WI38 (cell line): ENCODE measurements around the gene IL11RA.

Experiments
- H3K4me3 ChIP-seq: 2 replicates; pipeline ENCODE4 v1.5.1; 2011; ENCODE audit warnings: low read depth, mild to moderate bottlenecking, control low read depth, low read length
- TF ChIP-seq, protein P1 (sequence below): IDR thresholded peaks from 2 replicates; pipeline ENCODE4 v1.5.1; 2012; ENCODE audit warnings: low read depth, mild to moderate bottlenecking, control low read depth, low read length

IL11RA gene

GRCh38 chr9:34624475-34625185 is 27.4 kb upstream of the IL11RA start:
- TF ChIP-seq, protein P1, sequence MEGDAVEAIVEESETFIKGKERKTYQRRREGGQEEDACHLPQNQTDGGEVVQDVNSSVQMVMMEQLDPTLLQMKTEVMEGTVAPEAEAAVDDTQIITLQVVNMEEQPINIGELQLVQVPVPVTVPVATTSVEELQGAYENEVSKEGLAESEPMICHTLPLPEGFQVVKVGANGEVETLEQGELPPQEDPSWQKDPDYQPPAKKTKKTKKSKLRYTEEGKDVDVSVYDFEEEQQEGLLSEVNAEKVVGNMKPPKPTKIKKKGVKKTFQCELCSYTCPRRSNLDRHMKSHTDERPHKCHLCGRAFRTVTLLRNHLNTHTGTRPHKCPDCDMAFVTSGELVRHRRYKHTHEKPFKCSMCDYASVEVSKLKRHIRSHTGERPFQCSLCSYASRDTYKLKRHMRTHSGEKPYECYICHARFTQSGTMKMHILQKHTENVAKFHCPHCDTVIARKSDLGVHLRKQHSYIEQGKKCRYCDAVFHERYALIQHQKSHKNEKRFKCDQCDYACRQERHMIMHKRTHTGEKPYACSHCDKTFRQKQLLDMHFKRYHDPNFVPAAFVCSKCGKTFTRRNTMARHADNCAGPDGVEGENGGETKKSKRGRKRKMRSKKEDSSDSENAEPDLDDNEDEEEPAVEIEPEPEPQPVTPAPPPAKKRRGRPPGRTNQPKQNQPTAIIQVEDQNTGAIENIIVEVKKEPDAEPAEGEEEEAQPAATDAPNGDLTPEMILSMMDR = no peak
- no peak overlapping the region for H3K4me3 ChIP-seq

- H3K4me3 ChIP-seq = no peak overlapping the region
- TF ChIP-seq, protein P1 = no peak
Observed at GRCh38 chr9:34625186-34625486, 26.8 kb upstream of the IL11RA start.

DNA sequence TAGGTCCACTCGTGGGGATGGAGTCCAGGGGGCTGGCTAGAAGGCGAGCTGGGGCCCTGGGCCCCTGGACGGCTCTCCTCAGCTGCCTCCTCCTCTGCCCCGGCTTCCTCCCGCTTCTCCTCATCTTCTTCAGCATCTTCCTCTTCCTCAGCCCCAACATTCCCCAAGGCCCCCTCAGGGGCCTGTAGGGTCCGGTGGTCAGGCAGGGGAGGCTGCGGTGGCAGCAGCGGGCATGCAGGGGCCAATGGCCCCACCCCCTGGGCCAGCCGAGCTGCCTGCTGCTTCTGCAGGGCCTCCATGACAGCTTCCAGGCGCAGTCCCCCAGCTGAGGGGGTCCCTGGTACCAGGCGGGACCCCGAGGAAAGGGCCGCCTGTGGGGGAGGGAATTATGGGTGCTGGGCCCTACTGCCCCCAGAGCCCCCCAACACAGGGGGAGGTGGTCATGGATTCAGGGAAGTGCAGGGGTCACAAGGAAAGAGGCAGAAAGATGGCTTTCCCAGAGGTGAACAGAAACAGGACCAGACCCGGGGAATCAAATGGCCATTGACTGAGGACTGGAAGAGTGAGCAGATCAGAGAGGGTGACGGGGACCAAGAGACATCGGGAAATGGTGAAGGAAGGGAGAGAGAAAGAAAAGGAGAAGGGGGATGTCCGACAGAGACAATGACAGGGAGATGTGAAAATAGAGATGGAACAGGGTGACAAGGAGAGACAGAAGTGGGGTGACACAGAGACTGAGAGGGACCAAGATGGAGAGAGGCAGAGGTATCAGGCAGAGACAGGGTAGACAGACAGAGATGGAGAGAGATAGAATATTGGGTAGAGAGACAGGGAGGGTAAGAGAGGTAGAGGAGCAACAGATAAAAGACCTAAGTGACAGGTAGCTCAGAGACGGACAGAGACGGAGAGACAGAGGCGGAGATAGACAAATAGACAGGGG is 24.0 kb upstream of the IL11RA start:
- no peak overlapping the region for H3K4me3 ChIP-seq
- TF ChIP-seq, protein P1 = no peak

DNA sequence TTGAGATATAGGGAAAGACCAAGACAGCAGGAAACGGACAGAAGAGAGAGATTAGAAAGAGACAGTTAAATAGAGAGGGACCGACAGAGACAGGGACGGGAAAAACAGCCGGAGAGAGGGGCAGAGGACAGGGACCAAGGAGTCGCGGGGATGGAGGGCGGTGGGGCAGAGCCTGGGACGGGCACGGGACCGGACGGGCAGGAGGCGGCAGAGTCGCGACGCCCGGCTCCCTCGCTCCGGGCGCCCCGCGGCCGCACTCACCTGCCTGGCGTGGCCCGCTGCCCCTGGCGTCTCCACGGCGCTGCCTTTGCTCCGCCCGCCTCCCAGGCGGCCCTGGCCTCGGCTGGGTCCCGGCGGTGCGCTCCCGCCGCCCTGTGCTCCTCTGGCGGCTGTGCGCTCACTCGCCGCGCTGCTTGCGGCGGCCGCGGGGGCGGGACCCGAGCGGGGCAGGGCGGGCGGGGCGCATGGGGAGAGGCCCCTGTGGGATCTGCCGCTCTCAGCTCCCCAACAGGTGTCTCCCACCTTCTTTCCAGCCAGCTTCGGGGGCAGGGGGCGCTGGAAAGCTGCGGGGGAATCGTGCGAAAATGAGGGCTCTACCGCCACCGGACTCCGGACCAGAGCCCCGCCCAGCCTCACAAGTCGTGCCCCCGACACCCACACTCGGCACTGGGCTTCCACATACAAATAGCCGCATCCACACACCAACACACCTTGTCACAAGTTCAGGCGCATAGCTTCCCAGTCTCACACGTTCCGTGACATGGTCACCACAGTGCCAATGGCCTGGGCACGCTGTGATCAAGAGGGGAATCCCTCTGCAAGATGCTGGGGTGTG is 23.1 kb upstream of the IL11RA start, which contains the start of gene ARID3C:
Gene ARID3C (minus strand): TSS at position 411 of the 835 bp plus-strand sequence. CDS start 1,052 bp downstream, outside the sequence.
- TF ChIP-seq, protein P1 = no peak
- peak within 1 kb of the TSS; percentile 29; the same call in 1 of the 2 replicates for H3K4me3 ChIP-seq

- no peak overlapping the region for H3K4me3 ChIP-seq
- TF ChIP-seq, protein P1 = no peak
Observed at GRCh38 chr9:34629491-34629808, 22.5 kb upstream of the IL11RA start.

DNA sequence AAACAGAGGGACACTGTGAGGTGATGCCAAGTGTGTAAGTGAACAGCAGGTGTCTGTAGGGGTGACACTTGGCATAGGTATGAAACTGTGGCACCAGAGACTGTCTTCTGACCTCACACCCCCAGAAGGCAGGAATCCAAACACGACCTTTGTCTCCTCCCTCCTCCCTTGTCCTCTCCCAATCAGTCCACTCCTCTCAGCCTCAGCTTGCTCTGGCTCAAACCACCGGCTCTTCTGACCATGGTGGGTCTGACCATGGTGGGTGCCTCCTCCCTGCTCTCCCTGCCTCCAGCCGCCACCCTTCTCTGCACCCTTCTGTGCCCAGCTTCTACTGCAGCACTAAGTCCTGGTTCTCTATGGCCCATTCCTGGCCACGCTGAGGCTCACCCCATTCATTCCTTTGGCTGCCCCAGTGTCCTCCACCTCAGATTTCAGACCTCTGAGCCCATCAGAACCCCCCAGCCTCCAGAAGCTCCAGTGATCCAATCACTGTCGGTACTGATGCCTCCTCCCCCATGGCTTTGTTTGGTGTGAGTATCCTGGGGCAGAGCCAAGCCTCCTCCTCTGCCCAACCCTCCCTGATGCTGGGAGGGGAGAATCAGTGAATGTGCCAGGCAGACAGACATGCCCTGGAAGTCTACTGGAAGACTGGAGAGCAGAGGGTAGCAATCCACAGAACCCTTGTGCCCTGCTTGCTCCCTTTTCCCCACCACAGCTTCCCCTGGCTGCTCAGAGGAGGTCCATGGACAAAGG is 21.4 kb upstream of the IL11RA start:
- no peak overlapping the region for H3K4me3 ChIP-seq
- TF ChIP-seq, protein P1 = no peak
